Stimulated activated naive B cell treated with anti-CD40 and anti-IgM and Interleukin-4, amounts not matched to agents 10 μg/mL and 1 μg/mL and 100 μg/mL, for 72 hours (primary cell): ENCODE measurements around the gene MDFIC.
A peak's percentile ranks its signal among the peaks of the same experiment; 100 is the strongest.

ENCODE experiments used
- ATAC-seq, 2 donors: fragments of 150-1000 bp; cut with Tn5 transposase; replicated peaks; 2 replicates each; pipeline ENCODE4 v1.10.0; 2021; ENCODE audit warnings: moderate library complexity in 1 of 2
- DNase-seq: peaks from one replicate; pipeline ENCODE4 v3.0.0; 2021
- H3K27ac Mint-ChIP-seq: one replicate; pipeline ENCODE4 v1.8.0; 2022; ENCODE audit warnings: mild to moderate bottlenecking, mixed read lengths
- H3K27me3 Mint-ChIP-seq, 2 donors: one replicate each; pipeline ENCODE4 v1.8.0; 2022; ENCODE audit warnings: mixed read lengths in 2 of 2
- H3K36me3 Mint-ChIP-seq, 2 donors: one replicate each; pipeline ENCODE4 v1.8.0; 2022; ENCODE audit warnings: mixed read lengths in 2 of 2, mild to moderate bottlenecking in 1 of 2
- H3K4me1 Mint-ChIP-seq, 2 donors: one replicate each; pipeline ENCODE4 v1.8.0; 2022; ENCODE audit warnings: mixed read lengths in 2 of 2, mild to moderate bottlenecking in 1 of 2
- H3K4me3 Mint-ChIP-seq, 2 donors: one replicate each; pipeline ENCODE4 v1.8.0; 2022; ENCODE audit warnings: mild to moderate bottlenecking in 2 of 2, mixed read lengths in 2 of 2, moderate library complexity in 1 of 2
- H3K9me3 Mint-ChIP-seq, 2 donors: one replicate each; pipeline ENCODE4 v1.8.0; 2022; ENCODE audit warnings: mixed read lengths in 2 of 2, mild to moderate bottlenecking in 1 of 2

MDFIC gene

DNA sequence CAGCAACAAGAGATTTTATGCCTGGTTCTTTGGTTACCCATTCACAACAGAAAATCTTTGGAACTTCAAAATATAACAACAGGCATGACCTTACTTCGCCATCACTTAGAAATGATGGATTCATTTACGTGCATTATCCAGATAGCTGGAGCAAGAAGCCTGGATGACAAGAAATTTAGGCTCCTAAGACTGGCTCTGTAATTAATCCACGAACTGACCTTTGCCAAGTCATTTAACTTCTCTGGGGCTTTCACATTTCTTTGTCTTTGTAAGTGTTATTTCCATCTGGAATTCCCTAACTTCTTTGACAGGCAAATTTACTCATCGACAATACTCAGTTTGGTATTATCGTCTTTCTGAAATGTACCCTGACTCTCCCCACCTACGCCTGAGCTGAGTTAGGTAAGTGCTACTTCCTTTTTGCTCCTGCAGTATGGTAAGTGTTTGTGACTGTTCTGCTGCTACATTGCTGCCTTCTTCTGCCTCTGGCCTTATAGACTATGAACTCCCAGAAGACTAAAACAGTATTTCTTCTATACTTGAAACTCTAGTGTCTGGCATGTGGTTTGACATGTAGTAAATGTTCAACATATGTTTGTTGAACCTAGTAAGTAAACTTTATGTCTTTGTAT is 5.5 kb upstream of the MDFIC start:
- peak overlapping the region; percentile 99 for H3K27ac Mint-ChIP-seq
- peaks cover 0 to 4% of the 10 kb centered on the region in 2 donors for H3K36me3 Mint-ChIP-seq
- peak; percentile 61 for DNase-seq
- H3K4me1 Mint-ChIP-seq: peaks cover 32 to 63% of the 10 kb centered on the region in 2 donors
- no peaks in the 10 kb centered on the region for H3K27me3 Mint-ChIP-seq
- peak overlapping the region; percentile 62 to 75 for H3K4me3 Mint-ChIP-seq
- peaks cover 0 to 6% of the 10 kb centered on the region in 2 donors for H3K9me3 Mint-ChIP-seq
- ATAC-seq: peak; percentile 93 to 94

DNA sequence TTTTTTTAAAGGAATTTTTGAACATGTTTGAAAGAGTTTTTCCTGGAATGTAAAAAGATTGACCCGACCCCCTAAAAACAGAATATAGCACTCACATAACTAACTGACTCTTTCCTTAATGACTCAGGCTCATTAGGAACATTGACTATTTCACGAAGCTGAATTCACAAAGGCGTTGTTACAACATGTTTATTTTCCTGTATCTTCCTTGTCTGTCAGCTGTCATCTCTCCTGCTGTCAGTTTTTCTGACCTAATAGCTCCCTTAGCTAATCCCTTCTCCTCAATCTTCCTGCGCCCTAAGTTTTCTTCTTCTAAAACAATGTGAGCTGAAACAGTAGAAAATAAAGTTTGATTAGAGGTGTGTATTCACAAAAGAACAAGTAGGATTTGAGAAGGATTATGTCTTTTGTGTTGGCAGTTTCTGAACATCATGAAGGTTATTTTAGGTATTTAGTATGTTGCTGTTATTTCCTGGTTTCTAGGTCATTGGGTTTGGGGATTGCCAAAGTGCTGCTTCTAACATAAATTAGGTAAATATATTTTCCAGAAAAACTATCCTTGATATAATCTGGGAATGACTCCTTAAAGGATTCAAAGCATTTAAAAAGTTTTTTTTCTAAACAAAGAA is 4.6 kb upstream of the MDFIC start:
- DNase-seq: no peak
- Mint-ChIP-seq H3K27ac (peak overlapping the region; percentile 99), H3K4me1 (peaks cover 38 to 67% of the 10 kb centered on the region in 2 donors), H3K4me3 (peak overlapping the region; percentile 62 to 75), H3K36me3 (peaks cover 0 to 12% of the 10 kb centered on the region in 2 donors), H3K9me3 (peaks cover 0 to 6% of the 10 kb centered on the region in 2 donors), H3K27me3 (no peaks in the 10 kb centered on the region)
- ATAC-seq: no peak

DNA sequence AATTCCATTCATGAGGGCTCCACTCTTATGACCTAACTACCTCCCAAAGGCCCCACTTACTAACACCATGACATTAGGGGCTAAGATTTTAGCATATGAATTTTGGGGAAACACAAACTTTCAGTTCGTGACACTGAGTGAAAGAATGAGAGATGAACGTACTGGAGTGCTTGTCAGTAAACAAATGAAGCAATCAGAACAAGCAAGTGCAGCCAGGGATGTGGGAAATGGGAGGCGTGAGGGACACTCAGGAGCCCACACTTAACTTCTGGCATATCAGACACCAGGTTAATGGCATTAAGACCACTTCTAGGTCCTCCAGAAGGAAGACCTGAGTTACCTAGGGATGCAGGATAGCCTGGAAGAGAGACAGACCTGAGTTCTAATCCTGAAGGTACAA is 2.3 kb upstream of the MDFIC start:
- H3K4me1 Mint-ChIP-seq: peaks cover 36 to 65% of the 10 kb centered on the region in 2 donors
- H3K9me3 Mint-ChIP-seq: peaks cover 0 to 2% of the 10 kb centered on the region in 2 donors
- ATAC-seq (peak; percentile 15 to 18), DNase-seq (no peak)
- peak overlapping the region; percentile 89 for H3K27ac Mint-ChIP-seq
- peak overlapping the region; percentile 41 to 56 for H3K4me3 Mint-ChIP-seq
- H3K27me3 Mint-ChIP-seq: no peaks in the 10 kb centered on the region
- peaks cover 0 to 10% of the 10 kb centered on the region in 2 donors for H3K36me3 Mint-ChIP-seq

DNA sequence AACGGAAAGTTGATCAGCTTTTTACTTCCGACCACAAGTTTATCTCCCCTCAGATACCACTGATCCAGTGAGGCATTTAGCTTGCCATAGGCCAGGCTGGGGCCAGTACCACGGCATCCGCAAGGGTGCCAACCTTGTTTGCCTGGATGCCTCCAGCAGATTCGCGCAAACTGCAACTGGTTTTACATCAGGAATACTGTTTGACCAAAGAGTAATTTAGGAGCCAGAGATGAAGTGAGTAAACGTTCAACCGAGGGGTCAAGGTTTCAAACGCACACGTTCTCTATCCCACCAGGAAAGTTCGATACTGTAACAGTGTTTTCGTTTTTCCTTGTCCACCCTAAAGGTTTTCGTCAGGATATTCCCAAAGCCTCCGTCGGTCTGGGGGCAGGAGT is 266 bp upstream of the MDFIC start:
- H3K9me3 Mint-ChIP-seq: no peaks in the 10 kb centered on the region
- H3K27me3 Mint-ChIP-seq: no peaks in the 10 kb centered on the region
- no peak for DNase-seq
- ATAC-seq: no peak
- peaks cover 4 to 12% of the 10 kb centered on the region in 2 donors for H3K36me3 Mint-ChIP-seq
- peak overlapping the region; percentile 80 to 99 for H3K4me3 Mint-ChIP-seq
- peaks cover 29 to 53% of the 10 kb centered on the region in 2 donors for H3K4me1 Mint-ChIP-seq
- peak overlapping the region; percentile 100 for H3K27ac Mint-ChIP-seq

DNA sequence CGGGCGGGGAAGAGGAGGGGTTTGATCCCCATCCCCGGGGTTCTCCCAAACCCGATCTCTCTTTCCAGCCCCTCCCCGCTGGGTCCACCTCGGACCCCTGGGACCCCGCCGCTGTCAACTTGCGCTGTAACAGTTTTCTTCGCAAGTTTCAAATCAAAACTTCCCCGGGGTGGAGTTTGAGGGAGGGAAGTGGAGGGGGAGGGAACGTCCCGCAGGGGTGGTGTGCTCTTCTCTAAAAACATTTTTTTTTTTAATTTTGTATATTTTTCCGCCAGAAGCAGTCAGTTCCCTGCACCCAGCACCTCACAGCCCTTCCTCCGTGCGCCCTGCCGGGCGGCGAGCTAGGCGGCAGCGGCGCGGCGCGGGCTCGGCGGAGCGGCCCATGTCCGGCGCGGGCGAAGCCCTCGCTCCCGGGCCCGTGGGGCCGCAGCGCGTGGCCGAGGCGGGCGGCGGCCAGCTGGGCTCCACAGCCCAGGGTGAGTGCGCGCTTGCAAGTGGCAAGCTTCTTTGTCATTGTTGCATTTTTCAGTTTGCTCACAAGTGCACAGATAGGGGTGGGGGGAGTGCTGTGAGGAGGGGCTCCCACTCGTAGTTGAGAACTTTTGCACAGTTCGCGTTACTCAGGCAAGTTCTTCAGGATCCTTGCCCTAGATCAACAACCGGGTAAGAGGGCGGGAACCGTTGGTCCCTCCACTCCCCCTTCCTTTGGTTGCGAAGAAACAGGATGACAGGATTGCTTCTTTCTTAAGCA is 933 bp downstream of the MDFIC start:
- H3K4me3 Mint-ChIP-seq: peak overlapping the region; percentile 80 to 99
- H3K36me3 Mint-ChIP-seq: peaks cover 5 to 12% of the 10 kb centered on the region in 2 donors
- H3K27me3 Mint-ChIP-seq: no peaks in the 10 kb centered on the region
- peak; percentile 55 to 60 for ATAC-seq
- no peaks in the 10 kb centered on the region for H3K9me3 Mint-ChIP-seq
- peak overlapping the region; percentile 100 for H3K27ac Mint-ChIP-seq
- DNase-seq: peak; percentile 41
- peaks cover 27 to 41% of the 10 kb centered on the region in 2 donors for H3K4me1 Mint-ChIP-seq

DNA sequence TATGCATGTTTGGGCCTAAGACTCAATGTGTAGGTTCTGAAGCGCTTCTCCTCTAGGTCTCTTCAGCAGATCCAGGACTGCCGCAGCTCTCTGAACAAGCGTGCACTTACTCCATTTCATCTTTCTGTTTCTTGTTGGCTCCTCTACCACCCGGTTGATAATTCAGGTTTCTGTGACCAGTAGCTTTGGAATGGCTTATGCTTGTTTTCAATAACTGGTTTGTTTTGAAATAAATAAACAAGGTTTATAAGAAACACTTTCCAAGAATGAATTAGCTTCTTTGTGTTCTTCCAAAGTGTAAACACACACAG is 1.5 kb downstream of the MDFIC start:
- Mint-ChIP-seq H3K4me1 (peaks cover 25 to 36% of the 10 kb centered on the region in 2 donors), H3K27me3 (no peaks in the 10 kb centered on the region), H3K9me3 (no peaks in the 10 kb centered on the region), H3K4me3 (peak overlapping the region; percentile 80 to 99), H3K27ac (peak overlapping the region; percentile 85), H3K36me3 (peaks cover 5 to 12% of the 10 kb centered on the region in 2 donors)
- no peak for DNase-seq
- no peak for ATAC-seq

DNA sequence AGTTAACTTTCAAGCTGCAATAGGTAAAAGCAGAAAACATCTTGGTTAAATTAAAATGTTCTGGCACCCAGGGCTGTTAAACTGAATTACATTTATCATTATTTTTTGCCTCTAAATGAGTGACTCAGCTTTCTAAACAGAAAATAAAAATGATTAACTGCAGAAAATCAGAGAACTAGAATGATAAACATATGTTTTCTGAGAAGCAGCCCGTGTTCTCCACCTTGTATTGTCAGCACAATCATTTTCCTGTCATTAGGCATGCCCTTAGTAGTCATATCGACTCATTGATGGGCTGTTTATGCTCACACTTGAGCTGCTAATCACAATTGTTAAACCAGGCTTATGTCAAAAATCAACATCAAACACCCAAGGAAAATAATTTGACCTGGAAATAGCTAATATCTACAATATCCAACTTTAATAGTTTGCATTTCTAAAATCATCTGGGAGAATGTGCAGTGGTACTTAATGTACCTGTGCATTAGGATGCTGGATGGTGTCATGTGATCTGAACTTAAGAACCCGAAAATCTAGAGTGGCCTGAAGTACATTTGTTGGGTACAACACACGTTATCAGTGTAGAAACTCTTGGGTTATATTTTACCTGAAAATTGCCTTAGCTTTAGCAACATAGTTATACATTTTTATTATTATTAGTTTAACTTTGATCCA is 2.3 kb downstream of the MDFIC start:
- DNase-seq (no peak), ATAC-seq (no peak)
- H3K36me3 Mint-ChIP-seq: peaks cover 5 to 12% of the 10 kb centered on the region in 2 donors
- H3K9me3 Mint-ChIP-seq: no peaks in the 10 kb centered on the region
- no peak overlapping the region for H3K27ac Mint-ChIP-seq
- peaks cover 19 to 28% of the 10 kb centered on the region in 2 donors for H3K4me1 Mint-ChIP-seq
- H3K4me3 Mint-ChIP-seq: peak overlapping the region; percentile 80 to 99
- H3K27me3 Mint-ChIP-seq: no peaks in the 10 kb centered on the region

DNA sequence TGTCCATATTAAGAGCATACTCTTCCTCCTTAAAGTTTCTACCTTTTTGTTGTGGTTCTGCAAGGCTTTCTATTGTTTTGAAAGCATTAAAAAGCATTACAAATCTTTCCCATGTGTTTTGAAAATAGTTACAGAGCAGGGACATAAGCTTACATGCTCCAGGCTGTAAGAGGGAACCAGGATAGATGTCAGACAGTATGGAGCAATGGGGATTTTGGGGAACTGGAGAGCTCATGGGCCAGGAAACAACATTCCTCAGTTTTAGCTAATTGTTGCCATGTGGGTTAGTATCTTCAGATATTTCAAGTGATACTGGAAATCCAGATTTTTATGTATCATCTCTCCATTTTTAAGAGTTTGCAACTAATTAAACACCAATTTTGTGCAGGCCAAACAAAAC is 3.5 kb downstream of the MDFIC start:
- H3K27me3 Mint-ChIP-seq: no peaks in the 10 kb centered on the region
- H3K36me3 Mint-ChIP-seq: peaks cover 5 to 12% of the 10 kb centered on the region in 2 donors
- H3K9me3 Mint-ChIP-seq: no peaks in the 10 kb centered on the region
- H3K4me1 Mint-ChIP-seq: peaks cover 12 to 18% of the 10 kb centered on the region in 2 donors
- no peak for DNase-seq
- peak overlapping the region; percentile 39 for H3K27ac Mint-ChIP-seq
- ATAC-seq: no peak
- peak overlapping the region; percentile 68 to 71 for H3K4me3 Mint-ChIP-seq

DNA sequence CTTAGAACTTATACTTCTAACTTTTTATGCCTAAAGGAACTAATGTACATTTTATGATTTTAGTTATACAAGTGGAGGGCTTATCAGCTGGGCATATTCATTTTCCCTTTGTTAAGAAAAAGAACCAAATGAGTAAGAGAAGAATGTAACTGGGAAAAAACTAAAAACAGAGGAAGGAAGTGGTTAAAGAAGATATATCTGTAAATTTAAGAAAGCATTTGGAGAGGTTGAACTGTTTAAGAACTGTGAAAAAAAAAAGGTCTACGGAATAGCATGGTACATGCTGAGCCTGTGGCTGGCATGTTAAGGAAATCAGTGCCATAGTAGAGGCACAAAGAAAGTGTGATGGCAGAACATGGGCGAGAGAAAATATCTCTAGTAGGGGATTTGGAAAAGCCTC is 6.2 kb downstream of the MDFIC start:
- Mint-ChIP-seq H3K27ac (no peak overlapping the region), H3K4me1 (peaks cover 17 to 31% of the 10 kb centered on the region in 2 donors), H3K36me3 (peaks cover 7 to 11% of the 10 kb centered on the region in 2 donors), H3K4me3 (no peak overlapping the region), H3K27me3 (no peaks in the 10 kb centered on the region), H3K9me3 (no peaks in the 10 kb centered on the region)
- no peak for ATAC-seq
- DNase-seq: no peak

DNA sequence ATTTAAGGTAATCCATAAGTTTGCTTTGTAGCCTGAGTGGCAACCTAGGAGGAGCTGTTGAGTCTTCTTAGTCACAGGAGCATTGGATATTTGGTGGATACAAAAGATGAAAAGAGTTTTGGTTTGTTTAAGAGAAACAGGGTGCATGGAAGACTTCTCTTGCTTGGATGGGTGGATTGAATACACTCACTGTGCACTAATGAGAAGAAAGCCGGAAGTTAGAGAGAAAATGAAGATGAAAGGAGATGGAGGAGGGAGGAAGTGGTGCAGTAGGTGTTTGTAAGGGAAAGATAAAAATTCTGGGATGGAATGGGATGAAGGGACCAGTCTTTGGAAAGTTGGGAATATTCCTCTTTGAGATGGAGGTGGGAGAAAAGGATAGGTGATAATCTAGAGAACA is 7.7 kb downstream of the MDFIC start:
- H3K27ac Mint-ChIP-seq: no peak overlapping the region
- no peaks in the 10 kb centered on the region for H3K9me3 Mint-ChIP-seq
- no peaks in the 10 kb centered on the region for H3K27me3 Mint-ChIP-seq
- DNase-seq: no peak
- H3K4me1 Mint-ChIP-seq: peaks cover 23 to 46% of the 10 kb centered on the region in 2 donors
- no peak overlapping the region for H3K4me3 Mint-ChIP-seq
- H3K36me3 Mint-ChIP-seq: peaks cover 15% of the 10 kb centered on the region in 2 donors
- no peak for ATAC-seq

DNA sequence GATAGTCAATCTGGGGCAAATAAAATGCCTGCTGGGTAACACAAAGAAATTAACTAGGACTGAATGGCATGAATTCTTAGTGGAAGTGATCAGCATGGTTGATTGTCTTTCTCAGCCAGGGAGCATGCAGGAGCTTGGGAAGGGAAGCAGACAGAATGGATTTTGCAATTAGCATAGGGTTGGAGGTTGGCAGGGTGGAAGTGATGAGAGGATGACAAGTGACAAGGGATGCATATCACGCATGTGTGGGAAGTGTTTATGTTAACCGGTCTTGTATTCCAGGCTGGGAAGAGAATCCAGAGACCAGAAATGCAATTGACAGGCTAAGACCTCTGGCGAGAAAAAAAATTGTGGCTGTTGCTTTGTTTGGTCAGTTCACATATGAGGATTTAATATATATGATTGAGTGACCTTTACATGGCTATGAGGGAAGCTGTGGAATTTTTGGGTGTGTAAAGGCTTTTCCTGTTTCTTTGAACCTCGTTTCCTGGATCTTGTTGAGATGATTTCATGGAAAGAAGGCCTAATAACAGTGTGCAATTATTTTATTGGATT is 8.3 kb downstream of the MDFIC start:
- Mint-ChIP-seq H3K9me3 (no peaks in the 10 kb centered on the region), H3K4me3 (no peak overlapping the region), H3K36me3 (peaks cover 15% of the 10 kb centered on the region in 2 donors), H3K4me1 (peaks cover 25 to 50% of the 10 kb centered on the region in 2 donors), H3K27ac (no peak overlapping the region), H3K27me3 (no peaks in the 10 kb centered on the region)
- ATAC-seq (no peak), DNase-seq (no peak)

DNA sequence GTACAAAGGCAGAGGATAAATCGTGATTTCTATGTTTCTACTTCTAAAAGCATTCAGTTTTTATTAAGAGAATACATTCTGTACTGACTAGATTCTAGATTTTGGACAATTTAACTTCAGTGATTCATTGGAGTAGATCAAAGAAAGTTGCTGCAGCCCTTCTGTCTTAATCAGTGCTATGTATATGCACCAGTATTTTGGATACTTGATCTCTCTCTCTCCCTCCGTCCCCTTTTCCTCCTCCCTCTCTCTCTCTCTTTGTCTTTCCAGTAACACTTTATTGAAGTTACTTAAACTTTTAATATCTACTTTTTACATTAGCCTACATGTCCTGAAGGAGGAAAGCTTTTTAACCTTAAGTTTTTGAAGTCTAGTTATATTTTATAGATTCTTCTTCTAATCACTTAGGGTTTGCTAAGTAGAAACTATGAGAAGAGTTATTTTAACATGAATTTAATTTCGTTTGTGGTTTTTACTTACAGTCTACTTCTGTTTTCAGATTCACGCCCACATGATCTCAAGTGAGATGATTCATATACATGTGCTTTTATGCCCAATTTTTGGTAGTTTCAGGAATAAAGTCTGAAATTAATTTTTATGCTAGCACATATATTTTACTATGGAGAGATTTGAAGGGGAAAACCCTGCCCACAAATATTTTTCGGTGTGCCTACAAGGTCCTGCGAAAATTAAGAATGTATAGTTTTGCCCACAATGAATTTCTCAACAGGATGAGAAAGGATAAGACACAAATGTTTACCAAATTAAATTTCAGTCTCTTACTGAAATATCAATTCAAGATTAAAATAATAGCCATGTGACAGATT is 9.1 kb downstream of the MDFIC start:
- Mint-ChIP-seq H3K4me1 (peaks cover 23 to 45% of the 10 kb centered on the region in 2 donors), H3K27me3 (no peaks in the 10 kb centered on the region), H3K36me3 (peaks cover 11 to 14% of the 10 kb centered on the region in 2 donors), H3K27ac (peak overlapping the region; percentile 96), H3K4me3 (peak overlapping the region; percentile 79 to 82), H3K9me3 (no peaks in the 10 kb centered on the region)
- DNase-seq (no peak), ATAC-seq (peak; percentile 70 to 77)

DNA sequence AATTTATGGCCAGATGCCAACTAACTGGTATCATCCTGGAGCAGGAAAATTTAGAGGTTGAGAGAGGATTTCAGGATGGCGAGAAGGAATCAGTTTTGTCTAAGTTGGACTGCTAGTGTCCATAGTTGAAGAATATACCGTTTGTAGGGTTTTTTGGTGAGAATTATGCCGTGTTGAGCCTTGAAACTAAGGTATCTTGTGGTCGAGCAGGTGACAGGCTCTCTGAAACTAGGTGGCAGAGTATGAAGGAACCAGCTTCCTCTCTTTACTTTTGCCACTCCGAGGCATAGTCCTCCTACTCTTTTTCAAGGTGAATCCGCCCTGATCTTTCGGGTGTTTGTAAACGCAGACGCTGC is 9.7 kb downstream of the MDFIC start:
- H3K27ac Mint-ChIP-seq: peak overlapping the region; percentile 96
- ATAC-seq (peak; percentile 94), DNase-seq (peak; percentile 35)

More for the DNA sequence above, 9.7 kb downstream of the MDFIC start:
- H3K9me3 Mint-ChIP-seq: no peaks in the 10 kb centered on the region
- H3K4me1 Mint-ChIP-seq: peaks cover 23 to 45% of the 10 kb centered on the region in 2 donors
- peak overlapping the region; percentile 79 to 82 for H3K4me3 Mint-ChIP-seq
- no peaks in the 10 kb centered on the region for H3K27me3 Mint-ChIP-seq
- peaks cover 11 to 14% of the 10 kb centered on the region in 2 donors for H3K36me3 Mint-ChIP-seq
